HepG2 (cell line): Measurements from ENCODE around the gene SAMD10. TPM values are rescaled to one million over a fixed set of nuclear protein-coding genes. Genes with fewer than 3 reads are reported as not detected.

Experiments
- CBX1 ChIP-seq: IDR thresholded peaks from one replicate; pipeline ENCODE4 v1.6.1; 2016; ENCODE audit warnings: antibody characterized with exemption, low read depth
- CEBPG ChIP-seq: IDR thresholded peaks from 2 replicates; pipeline ENCODE4 v1.6.1; 2016
- CSRNP1 ChIP-seq: sonication (generic); formaldehyde crosslinking; IDR thresholded peaks from 2 replicates; pipeline ENCODE4 v1.8.1; 2023; ENCODE audit warnings: mild to moderate bottlenecking, missing genetic modification reagents
- CTCF ChIP-seq: sonication (generic); formaldehyde crosslinking; IDR thresholded peaks from 2 replicates; pipeline ENCODE4 v1.5.0; 2020; ENCODE audit warnings: mild to moderate bottlenecking, missing genetic modification reagents, moderate library complexity
- EED ChIP-seq: sonication (generic); formaldehyde crosslinking; IDR thresholded peaks from 2 replicates; pipeline ENCODE4 v1.5.0; 2020; ENCODE audit warnings: mild to moderate bottlenecking, missing genetic modification reagents
- FOXJ3 ChIP-seq: sonication (generic); formaldehyde crosslinking; IDR thresholded peaks from 2 replicates; pipeline ENCODE4 v1.4.0; 2020; ENCODE audit warnings: missing genetic modification reagents, mild to moderate bottlenecking, borderline replicate concordance
- FOXP1 ChIP-seq, 2 experiments: fragments of 450-650 bp in 1 of 2; IDR thresholded peaks; 2 replicates each; pipeline ENCODE4 v1.6.1; 2017 to 2018; ENCODE audit warnings: antibody characterized with exemption in 1 of 2
- GATAD1 ChIP-seq: IDR thresholded peaks from 2 replicates; pipeline ENCODE4 v1.6.1; 2016; ENCODE audit warnings: missing genetic modification reagents, missing compliant biosample characterization
- KLF15 ChIP-seq: sonication (generic); formaldehyde crosslinking; IDR thresholded peaks from 2 replicates; pipeline ENCODE4 v1.8.1; 2023; ENCODE audit warnings: borderline replicate concordance, mild to moderate bottlenecking, inconsistent platforms, missing genetic modification reagents, mixed read lengths
- NR2F1 ChIP-seq, 2 experiments: fragments of 450-650 bp in 1 of 2; formaldehyde crosslinking in 1 of 2; IDR thresholded peaks; 2 replicates each; pipeline versions ENCODE4 v1.5.0 to v1.6.1; 2016 to 2020; ENCODE audit warnings: mild to moderate bottlenecking in 1 of 2, missing compliant biosample characterization in 1 of 2, missing genetic modification reagents in 1 of 2, moderate library complexity in 1 of 2
- RAD51 ChIP-seq: fragments of 450-650 bp; IDR thresholded peaks from 2 replicates; pipeline ENCODE4 v1.6.1; 2016; ENCODE audit warnings: borderline replicate concordance
- REPIN1 ChIP-seq: sonication (generic); formaldehyde crosslinking; IDR thresholded peaks from 2 replicates; pipeline ENCODE4 v1.8.0; 2022; ENCODE audit warnings: missing genetic modification reagents, low read depth, mild to moderate bottlenecking, borderline replicate concordance
- SAFB2 ChIP-seq: sonication (generic); formaldehyde crosslinking; IDR thresholded peaks from 2 replicates; pipeline ENCODE4 v1.5.1; 2020; ENCODE audit warnings: missing genetic modification reagents, low read depth, mild to moderate bottlenecking, borderline replicate concordance
- SNAI1 ChIP-seq: sonication (generic); formaldehyde crosslinking; IDR thresholded peaks from 2 replicates; pipeline ENCODE4 v1.5.0; 2020; ENCODE audit warnings: mild to moderate bottlenecking, missing genetic modification reagents, borderline replicate concordance
- TBX3 ChIP-seq: fragments of 450-650 bp; IDR thresholded peaks from 2 replicates; pipeline ENCODE4 v1.6.1; 2017; ENCODE audit warnings: antibody characterized with exemption, mild to moderate bottlenecking, inconsistent platforms, borderline replicate concordance
- TRIM24 ChIP-seq: sonication (generic); formaldehyde crosslinking; IDR thresholded peaks from 2 replicates; pipeline ENCODE4 v1.8.0; 2022; ENCODE audit warnings: mild to moderate bottlenecking, missing genetic modification reagents
- ZBTB21 ChIP-seq: sonication (generic); formaldehyde crosslinking; IDR thresholded peaks from 2 replicates; pipeline ENCODE4 v1.4.0; 2020; ENCODE audit warnings: missing genetic modification reagents
- ZMYM3 ChIP-seq: sonication (generic); formaldehyde crosslinking; IDR thresholded peaks from 2 replicates; pipeline ENCODE4 v1.5.1; 2020; ENCODE audit warnings: mild to moderate bottlenecking, missing genetic modification reagents
- ZNF17 ChIP-seq: sonication (generic); formaldehyde crosslinking; IDR thresholded peaks from 2 replicates; pipeline ENCODE4 v1.5.0; 2020; ENCODE audit warnings: mild to moderate bottlenecking, missing genetic modification reagents
- ZNF205 ChIP-seq: IDR thresholded peaks from 2 replicates; pipeline ENCODE4 v1.6.1; 2018; ENCODE audit warnings: missing biosample characterization, missing genetic modification reagents
- ZNF274 ChIP-seq: sonication (generic); formaldehyde crosslinking; IDR thresholded peaks from 2 replicates; pipeline ENCODE4 v1.5.1; 2020; ENCODE audit warnings: mild to moderate bottlenecking, missing genetic modification reagents
- ZNF605 ChIP-seq: sonication (generic); formaldehyde crosslinking; IDR thresholded peaks from 2 replicates; pipeline ENCODE4 v1.8.0; 2022; ENCODE audit warnings: mild to moderate bottlenecking, missing genetic modification reagents
- ZNF607 ChIP-seq: sonication (generic); formaldehyde crosslinking; IDR thresholded peaks from 2 replicates; pipeline ENCODE4 v1.5.1; 2020; ENCODE audit warnings: missing genetic modification reagents, mild to moderate bottlenecking, borderline replicate concordance
- polyA plus RNA-seq, 8 experiments: library from polyadenylated mRNA; depleted of rRNA in 3 of 8; stranded (reverse) in 7 of 8; unstranded in 1 of 8; fragments of >200 nt; fragmentation: Illumina TruSeq in 4 of 8; extraction: Trizol in 4 of 8; gene quantifications; 2 replicates each; pipeline versions ENCODE4 v1.2.1 to v1.2.3, GENCODE V29; 2011 to 2016; ENCODE audit warnings: low read depth in 4 of 8, missing spikeins in 1 of 8, mixed read lengths in 1 of 8; ENCODE audit not compliant: insufficient read depth in 1 of 8
- total RNA-seq, 5 experiments: library from RNA; depleted of rRNA; stranded (reverse); fragments of >200 nt; fragmentation: Illumina TruSeq; extraction: Trizol; gene quantifications; 2 replicates each; pipeline ENCODE4 v1.2.3, GENCODE V29; 2016; ENCODE audit warnings: low read depth in 1 of 5
- TF ChIP-seq, protein P1 (sequence below): sonication (generic); formaldehyde crosslinking; conservative IDR thresholded peaks from 2 replicates; pipeline ENCODE4 v1.4.0; 2020; ENCODE audit warnings: mild to moderate bottlenecking, missing genetic modification reagents, moderate library complexity

The SAMD10 gene
- total and polyA plus RNA-seq, 2 of the 13 experiments (the other 11 are each of a cell fraction or from before 2014, with no cell fraction given) = 6.1 to 11.0 TPM

GRCh38 chr20:64024141-64024990, 44.9 kb upstream of the SAMD10 start (continued):
- TF ChIP-seq CTCF (CRISPR knock-in tag) (peak; percentile 53), ZNF17 (CRISPR knock-in tag) (no peak), NR2F1 (CRISPR knock-in tag; IDR thresholded peaks at IDR 0.05) (no peak), ZMYM3 (CRISPR knock-in tag) (no peak; the same call in 1 of the 2 replicates), CEBPG (peak; percentile 79), REPIN1 (CRISPR knock-in tag) (peak; percentile 98), CBX1 (peak; percentile 21), EED (CRISPR knock-in tag) (no peak), ZNF205 (CRISPR knock-in tag) (peak; percentile 95), FOXP1 (IDR thresholded peaks at IDR 0.05) (no peak), FOXP1 (CRISPR knock-in tag; IDR thresholded peaks at IDR 0.05) (no peak), SNAI1 (CRISPR knock-in tag) (no peak), TBX3 (no peak; the same call in none of the 2 replicates), TRIM24 (CRISPR knock-in tag) (no peak), FOXJ3 (CRISPR knock-in tag) (no peak; the same call in 1 of the 2 replicates), CSRNP1 (peak; percentile 92), KLF15 (CRISPR knock-in tag) (no peak), SAFB2 (CRISPR knock-in tag) (peak; percentile 93), ZNF274 (CRISPR knock-in tag) (peak; percentile 98), GATAD1 (CRISPR knock-in tag) (peak; percentile 27), ZNF607 (CRISPR knock-in tag) (no peak), ZNF605 (no peak; the same call in 1 of the 2 replicates), RAD51 (no peak), ZBTB21 (CRISPR knock-in tag) (no peak; the same call in 1 of the 2 replicates)
- TF ChIP-seq, protein P1, sequence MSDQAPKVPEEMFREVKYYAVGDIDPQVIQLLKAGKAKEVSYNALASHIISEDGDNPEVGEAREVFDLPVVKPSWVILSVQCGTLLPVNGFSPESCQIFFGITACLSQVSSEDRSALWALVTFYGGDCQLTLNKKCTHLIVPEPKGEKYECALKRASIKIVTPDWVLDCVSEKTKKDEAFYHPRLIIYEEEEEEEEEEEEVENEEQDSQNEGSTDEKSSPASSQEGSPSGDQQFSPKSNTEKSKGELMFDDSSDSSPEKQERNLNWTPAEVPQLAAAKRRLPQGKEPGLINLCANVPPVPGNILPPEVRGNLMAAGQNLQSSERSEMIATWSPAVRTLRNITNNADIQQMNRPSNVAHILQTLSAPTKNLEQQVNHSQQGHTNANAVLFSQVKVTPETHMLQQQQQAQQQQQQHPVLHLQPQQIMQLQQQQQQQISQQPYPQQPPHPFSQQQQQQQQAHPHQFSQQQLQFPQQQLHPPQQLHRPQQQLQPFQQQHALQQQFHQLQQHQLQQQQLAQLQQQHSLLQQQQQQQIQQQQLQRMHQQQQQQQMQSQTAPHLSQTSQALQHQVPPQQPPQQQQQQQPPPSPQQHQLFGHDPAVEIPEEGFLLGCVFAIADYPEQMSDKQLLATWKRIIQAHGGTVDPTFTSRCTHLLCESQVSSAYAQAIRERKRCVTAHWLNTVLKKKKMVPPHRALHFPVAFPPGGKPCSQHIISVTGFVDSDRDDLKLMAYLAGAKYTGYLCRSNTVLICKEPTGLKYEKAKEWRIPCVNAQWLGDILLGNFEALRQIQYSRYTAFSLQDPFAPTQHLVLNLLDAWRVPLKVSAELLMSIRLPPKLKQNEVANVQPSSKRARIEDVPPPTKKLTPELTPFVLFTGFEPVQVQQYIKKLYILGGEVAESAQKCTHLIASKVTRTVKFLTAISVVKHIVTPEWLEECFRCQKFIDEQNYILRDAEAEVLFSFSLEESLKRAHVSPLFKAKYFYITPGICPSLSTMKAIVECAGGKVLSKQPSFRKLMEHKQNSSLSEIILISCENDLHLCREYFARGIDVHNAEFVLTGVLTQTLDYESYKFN (CRISPR knock-in tag) = peak; percentile 97
